ENCODE data around the gene TAF10.

GRCh38 chr11:6650980-6651379 lies 39.0 kb upstream of the TAF10 start:
- TF ChIP-seq POLR2A (IDR thresholded peaks at IDR 0.05) (no peak), CTCF (IDR thresholded peaks at IDR 0.05) (no peak)
